Peyer's patch (tissue), 4 donors: ENCODE results near the gene MYLK4. TPM values are rescaled to one million over a fixed set of nuclear protein-coding genes. Genes with fewer than 3 reads are reported as not detected.

Source experiments
- DNase-seq, 3 donors: peaks; one replicate each; pipeline ENCODE4 v3.0.0-alpha.2; 2017 to 2019
- H3K27ac ChIP-seq, 4 donors: fragments of 200-600 bp; sonication (generic); one replicate each; pipeline ENCODE4 v1.5.1; 2016 to 2019
- H3K27me3 ChIP-seq, 2 donors: fragments of 200-600 bp; sonication (generic); one replicate each; pipeline ENCODE4 v1.5.1; 2019
- H3K36me3 ChIP-seq, 3 donors: fragments of 200-600 bp; sonication (generic); one replicate each; pipeline ENCODE4 v1.5.1; 2016 to 2019
- H3K4me1 ChIP-seq, 4 donors: fragments of 200-600 bp; sonication (generic); one replicate each; pipeline ENCODE4 v1.5.1; 2016 to 2019
- H3K4me3 ChIP-seq, 4 donors: fragments of 200-600 bp; sonication (generic); 1 replicate in 3 of 4; 2 replicates in 1 of 4; pipeline ENCODE4 v1.5.1; 2016 to 2019; ENCODE audit warnings: mild to moderate bottlenecking in 1 of 4
- H3K9me3 ChIP-seq, 4 donors: fragments of 200-600 bp; sonication (generic); one replicate each; pipeline ENCODE4 v1.5.1; 2016 to 2019; ENCODE audit warnings: mild to moderate bottlenecking in 1 of 4
- CTCF ChIP-seq, 6 experiments: fragments of 450-650 bp in 4 of 6; fragments of 200-600 bp in 2 of 6; sonication (generic) in 1 of 6; IDR thresholded peaks; one replicate each; pipeline ENCODE4 v1.5.1; 2017 to 2019; ENCODE audit warnings: antibody characterized with exemption in 6 of 6, mild to moderate bottlenecking in 3 of 6, moderate library complexity in 1 of 6
- POLR2A ChIP-seq, 2 donors: fragments of 450-650 bp; IDR thresholded peaks; one replicate each; pipeline ENCODE4 v1.5.1; 2017; ENCODE audit warnings: antibody characterized with exemption in 2 of 2, mild to moderate bottlenecking in 2 of 2, moderate library complexity in 2 of 2
- total RNA-seq, 4 donors: library from RNA; depleted of rRNA; stranded (reverse); fragments of >200 nt; gene quantifications; one replicate each; pipeline ENCODE4 v1.1.0, GENCODE V29; 2016

MYLK4 gene
- 1 to 10 TPM in 1 of 4 donors, under 1 TPM in 3; 0.35 to 2.4 (median 0.81) TPM for total RNA-seq

- TF ChIP-seq POLR2A (IDR thresholded peaks at IDR 0.05) (no peak), CTCF (IDR thresholded peaks at IDR 0.05) (no peak)
- no peaks in the 10 kb centered on the region for H3K36me3 ChIP-seq
- H3K9me3 ChIP-seq, result no peaks in the 10 kb centered on the region
- H3K27me3 ChIP-seq, result no peaks in the 10 kb centered on the region
- H3K4me1 ChIP-seq, result no peaks in the 10 kb centered on the region
- H3K27ac ChIP-seq, result no peak within 1 kb of the TSS
- no peak for DNase-seq
- H3K4me3 ChIP-seq, result no peak within 1 kb of the TSS
Observed at GRCh38 chr6:2750832-2751231, at the start of gene MYLK4. Gene MYLK4, minus strand, starts transcription at chr6:2750922. Its CDS starts 1,628 bp downstream, at chr6:2749294.

GRCh38 chr6:2799936-2800527 lies 49.3 kb upstream of the MYLK4 start:
- Histone ChIP-seq H3K4me1 (no peaks in the 10 kb centered on the region), H3K27me3 (no peaks in the 10 kb centered on the region), H3K4me3 (no peak overlapping the region), H3K9me3 (no peaks in the 10 kb centered on the region), H3K27ac (peak overlapping the region in 1 of 4 donors; percentile 5), H3K36me3 (no peaks in the 10 kb centered on the region)
- no peak for DNase-seq
- no peak for TF ChIP-seq POLR2A (IDR thresholded peaks at IDR 0.05)
- no peak for TF ChIP-seq CTCF (IDR thresholded peaks at IDR 0.05)

GRCh38 chr6:2798586-2799134 lies 47.9 kb upstream of the MYLK4 start:
- Histone ChIP-seq H3K27me3 (no peaks in the 10 kb centered on the region), H3K36me3 (no peaks in the 10 kb centered on the region), H3K27ac (no peak overlapping the region), H3K4me1 (peaks cover 0 to 7% (median 0%) of the 10 kb centered on the region in 4 donors), H3K9me3 (no peaks in the 10 kb centered on the region), H3K4me3 (no peak overlapping the region)
- TF ChIP-seq POLR2A (IDR thresholded peaks at IDR 0.05) (no peak), CTCF (IDR thresholded peaks at IDR 0.05) (no peak)
- no peak for DNase-seq

GRCh38 chr6:2797564-2798031 lies 46.9 kb upstream of the MYLK4 start:
- H3K36me3 ChIP-seq, result no peaks in the 10 kb centered on the region
- peaks cover 0 to 13% (median 0%) of the 10 kb centered on the region in 4 donors for H3K4me1 ChIP-seq
- H3K9me3 ChIP-seq, result no peaks in the 10 kb centered on the region
- DNase-seq, result no peak
- H3K27ac ChIP-seq, result peak overlapping the region in 1 of 4 donors; percentile 12
- no peak overlapping the region for H3K4me3 ChIP-seq
- no peak for TF ChIP-seq POLR2A (IDR thresholded peaks at IDR 0.05)
- no peak for TF ChIP-seq CTCF (IDR thresholded peaks at IDR 0.05)
- no peaks in the 10 kb centered on the region for H3K27me3 ChIP-seq

- Histone ChIP-seq H3K27ac (peak overlapping the region in 1 of 4 donors; percentile 12), H3K4me3 (no peak overlapping the region), H3K9me3 (no peaks in the 10 kb centered on the region), H3K27me3 (no peaks in the 10 kb centered on the region), H3K36me3 (no peaks in the 10 kb centered on the region), H3K4me1 (peaks cover 0 to 13% (median 0%) of the 10 kb centered on the region in 4 donors)
- TF ChIP-seq CTCF (IDR thresholded peaks at IDR 0.05) (no peak), POLR2A (IDR thresholded peaks at IDR 0.05) (no peak)
- DNase-seq, result no peak
Observed at GRCh38 chr6:2796861-2797260, 46.1 kb upstream of the MYLK4 start.
